Retina (tissue), 1 donor: ENCODE results near the gene NXPH4.
A peak's percentile ranks its signal among the peaks of the same experiment; 100 is the strongest.

Experiments used
- DNase-seq: peaks from one replicate; pipeline ENCODE4 v3.0.0-alpha.2; 2016

NXPH4 gene

DNA sequence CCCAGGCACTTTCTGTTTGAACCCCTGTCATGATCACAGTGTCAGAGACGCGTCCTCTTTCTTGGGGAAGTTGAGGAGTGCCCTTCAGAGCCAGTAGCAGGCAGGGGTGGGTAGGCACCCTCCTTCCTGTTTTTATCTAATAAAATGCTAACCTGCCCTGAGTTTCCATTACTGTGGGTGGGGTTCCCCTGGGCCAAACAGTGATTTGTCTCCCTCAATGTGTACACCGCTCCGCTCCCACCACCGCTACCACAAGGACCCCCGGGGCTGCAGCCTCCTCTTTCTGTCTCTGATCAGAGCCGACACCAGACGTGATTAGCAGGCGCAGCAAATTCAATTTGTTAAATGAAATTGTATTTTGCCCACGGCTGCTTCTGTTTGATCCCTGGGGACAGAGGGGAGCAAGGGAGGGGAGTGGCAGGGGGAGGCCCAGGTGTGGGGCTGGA lies 18.0 kb downstream of the NXPH4 start:
- DNase-seq: no peak

DNA sequence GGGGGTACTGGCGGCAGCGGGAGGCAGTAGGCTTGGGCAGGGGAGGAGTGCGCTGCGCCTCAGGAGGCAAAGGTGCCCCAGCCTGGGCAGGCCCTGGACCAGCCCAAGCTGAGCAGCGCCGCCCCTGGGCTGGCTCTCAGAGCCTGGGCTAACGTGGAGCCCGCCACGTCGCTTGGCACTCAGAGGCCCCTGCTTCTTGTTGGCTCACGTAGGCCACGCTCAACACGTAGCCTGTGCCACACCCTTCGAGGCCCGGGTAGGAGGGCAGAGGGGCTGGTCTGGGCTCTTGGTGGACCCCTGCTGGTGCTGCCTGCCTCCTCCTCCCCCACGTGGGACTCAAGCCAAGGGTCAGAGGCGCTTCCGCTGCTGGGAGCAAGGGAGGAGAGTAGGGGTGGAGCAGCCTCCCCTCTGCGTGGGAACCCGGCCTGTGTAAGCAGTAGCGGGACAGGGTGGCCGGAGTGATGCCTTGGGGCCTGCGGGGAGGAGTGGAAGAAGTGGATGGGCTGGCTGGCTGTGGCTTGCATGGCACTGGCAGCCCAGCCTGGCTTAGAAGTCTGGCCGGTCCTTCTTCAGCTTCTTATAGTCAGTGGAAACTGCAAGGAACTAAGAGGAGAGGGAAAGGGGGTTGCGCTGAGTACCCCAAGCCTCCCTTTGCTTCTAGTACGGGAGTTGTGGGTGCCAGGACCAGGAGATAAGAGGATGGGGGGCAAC lies 18.6 kb downstream of the NXPH4 start:
- DNase-seq: peak; percentile 43

GRCh38 chr12:57235728-57236131 lies 19.1 kb downstream of the NXPH4 start:
- DNase-seq: peak; percentile 26

- DNase-seq: peak; percentile 69
Observed at GRCh38 chr12:57236201-57236924, 19.8 kb downstream of the NXPH4 start.

GRCh38 chr12:57236925-57237595 lies 20.5 kb downstream of the NXPH4 start:
- peak; percentile 39 for DNase-seq

GRCh38 chr12:57237596-57237931 lies 21.0 kb downstream of the NXPH4 start:
- peak; percentile 40 for DNase-seq

- peak; percentile 77 for DNase-seq
Observed at GRCh38 chr12:57237932-57238853, 21.6 kb downstream of the NXPH4 start.

GRCh38 chr12:57238854-57239554 lies 22.4 kb downstream of the NXPH4 start:
- peak; percentile 99 for DNase-seq

GRCh38 chr12:57239587-57240065 lies 23.0 kb downstream of the NXPH4 start:
- DNase-seq: no peak

GRCh38 chr12:57240066-57240921 lies 23.7 kb downstream of the NXPH4 start:
- DNase-seq: peak; percentile 94

- no peak for DNase-seq
Observed at GRCh38 chr12:57240926-57241401, 24.4 kb downstream of the NXPH4 start.

GRCh38 chr12:57241402-57242310 lies 25.1 kb downstream of the NXPH4 start:
- DNase-seq: peak; percentile 79

DNA sequence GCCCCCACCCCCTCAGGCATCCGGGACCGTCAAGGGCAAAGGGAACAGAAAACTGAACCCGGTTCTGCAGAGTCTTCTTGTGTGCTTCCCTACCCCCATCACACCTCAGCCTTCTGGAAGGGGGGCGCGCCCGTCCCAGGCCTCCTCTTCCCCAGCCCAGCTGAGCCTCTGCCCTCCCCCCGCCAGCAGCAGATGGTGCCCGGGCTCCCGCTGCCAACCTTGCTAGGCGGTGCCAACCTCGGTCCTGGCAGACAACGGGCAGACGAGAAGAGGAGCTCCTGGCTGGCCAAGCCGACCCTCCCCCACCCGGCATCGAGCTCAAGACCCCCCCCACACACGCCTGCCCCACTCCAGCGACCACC lies 25.7 kb downstream of the NXPH4 start:
- no peak for DNase-seq

GRCh38 chr12:57242691-57243454 lies 26.3 kb downstream of the NXPH4 start:
- peak; percentile 92 for DNase-seq

DNA sequence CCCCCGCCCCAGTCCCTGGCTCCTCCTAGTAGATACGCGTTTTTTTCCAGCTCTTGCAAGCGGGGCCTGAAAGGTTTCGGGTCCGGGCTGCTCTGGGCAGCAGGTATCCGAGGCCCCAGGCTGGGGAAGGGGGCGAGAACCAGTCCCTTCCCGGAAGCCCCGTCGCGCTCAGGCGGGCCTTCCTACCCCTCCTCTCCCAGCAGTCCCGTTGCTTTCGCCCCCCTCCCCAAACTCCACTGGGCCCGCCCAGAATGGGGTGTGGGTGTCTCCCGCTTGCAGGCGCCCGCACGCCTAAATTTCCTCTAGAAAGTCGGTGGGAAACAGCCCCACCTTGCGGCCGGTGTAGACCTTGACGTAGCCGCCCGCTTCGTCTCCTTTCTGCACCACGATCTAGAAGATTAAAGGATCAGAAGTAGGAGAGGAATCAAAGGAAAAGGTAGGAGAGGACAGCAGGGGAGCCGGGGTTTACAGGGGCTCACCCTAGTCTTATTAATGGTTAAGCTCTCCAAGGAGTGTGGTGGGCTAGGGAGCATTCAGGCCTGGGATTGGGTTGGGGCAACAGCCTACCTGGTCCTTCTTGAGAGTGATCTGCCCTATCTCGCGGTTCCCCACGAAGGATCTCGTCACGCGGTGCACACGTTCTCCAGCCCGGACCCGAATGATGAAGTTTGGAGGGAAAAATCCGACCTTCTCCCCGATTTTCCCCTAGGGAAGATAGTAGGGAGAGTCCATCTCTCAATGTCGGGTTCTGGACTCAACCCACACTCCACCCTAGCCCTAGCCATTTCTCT lies 27.1 kb downstream of the NXPH4 start:
- DNase-seq: peak; percentile 88

DNA sequence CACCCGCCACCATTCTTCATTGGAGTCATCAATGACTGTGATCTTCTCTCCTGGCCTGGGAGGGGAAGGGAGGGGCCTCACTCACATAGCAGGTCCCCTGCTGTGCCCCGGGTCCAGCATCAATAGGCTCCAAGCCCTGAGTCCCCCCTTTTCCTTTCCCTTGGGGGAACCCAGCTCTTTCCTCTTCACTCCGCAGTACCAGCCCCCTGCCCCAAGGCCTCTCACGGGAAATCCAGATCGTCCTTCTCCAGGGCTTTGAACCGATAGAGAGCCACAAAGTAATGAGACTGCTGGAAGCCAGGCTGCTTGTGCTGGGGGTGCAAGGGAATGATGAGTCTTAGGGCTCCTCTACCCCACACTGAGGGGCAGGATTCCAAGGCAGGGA lies 27.7 kb downstream of the NXPH4 start:
- no peak for DNase-seq

DNA sequence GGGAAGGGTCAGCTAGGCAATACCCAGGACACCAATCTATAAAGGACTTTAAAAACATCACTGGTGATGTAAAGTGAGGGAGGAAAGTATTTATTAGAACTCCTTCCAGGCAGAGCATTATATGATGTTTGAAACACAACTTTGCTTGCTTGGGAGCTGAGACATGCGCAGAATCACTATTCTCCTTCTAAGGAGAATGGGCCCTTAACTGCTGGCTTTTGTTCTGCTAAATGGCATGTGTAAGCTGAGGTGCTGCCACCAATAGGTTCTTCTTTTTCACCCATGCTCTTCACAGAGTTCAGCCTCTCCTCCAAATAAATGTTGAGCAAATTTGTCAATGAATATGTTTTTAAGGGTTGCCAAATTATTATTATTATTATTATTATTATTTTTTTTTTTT lies 30.4 kb downstream of the NXPH4 start:
- no peak for DNase-seq
